ENCODE data around the gene SLC7A4. TPM values are rescaled to one million over a fixed set of nuclear protein-coding genes. Genes with fewer than 3 reads are reported as not detected.

The SLC7A4 gene
- total and polyA plus RNA-seq, 10 of the 15 experiments (the other 5 are each of a cell fraction or from before 2014, with no cell fraction given), result 0.06 to 0.25 (median 0.14) TPM; not detected in 6

- H3K4me3 ChIP-seq, result no peak overlapping the region
- DNase-seq (ENCODE audit: low read depth, low spot score) (peak; percentile 26), ATAC-seq (no peak; the same call in 1 of the 3 replicates), FAIRE-seq (no peak)
- no peaks in the 10 kb centered on the region for H3K36me3 ChIP-seq (ENCODE audit: control insufficient read depth in 2 of 2, insufficient read depth in 2 of 2, low read length in 1 of 2)
- H3K27ac ChIP-seq (ENCODE audit: control insufficient read depth, insufficient read depth), result no peak overlapping the region
- H3K27me3 ChIP-seq (replicated peaks in 1 of 2; ENCODE audit: control insufficient read depth in 2 of 2, insufficient read depth in 2 of 2, low read length in 1 of 2), result no peaks in the 10 kb centered on the region; a peak in 2 of 4 replicates
- no peak overlapping the region for H3K9ac ChIP-seq (ENCODE audit: control insufficient read depth, insufficient read depth, low read length)
- H3K4me1 ChIP-seq (ENCODE audit: control insufficient read depth, insufficient read depth, low read length), result peaks cover 17% of the 10 kb centered on the region
- no peaks in the 10 kb centered on the region for H3K79me2 ChIP-seq (ENCODE audit: control insufficient read depth, insufficient read depth, low read length)
- POLR2A ChIA-PET, result no interaction called here
- 33% methylated on average over 8 of the region's 8 CpGs for WGBS (ENCODE audit: insufficient coverage, insufficient replicate concordance, low lambda C conversion rate, missing lambda C conversion rate)
- no TSS peak for BruUV-seq (replicated peaks)
- RAD21 ChIA-PET (ENCODE audit: unreplicated experiment), result interaction anchor here (1.0 kb wide), 1 partner anchor 166 kb away, joined by 3 read pairs; no protein-coding TSS in a partner anchor
- in situ Hi-C loops (cut with MboI), result no loop called here
- H3K4me2 ChIP-seq (ENCODE audit: control insufficient read depth, insufficient read depth), result no peak overlapping the region; the same call in 1 of the 2 replicates
- SMC1A ChIA-PET (ENCODE audit: uncharacterized antibody, unreplicated experiment), result no interaction called here
- H3K9me3 ChIP-seq (replicated peaks; ENCODE audit: control insufficient read depth, insufficient read depth, low read length), result no peaks in the 10 kb centered on the region
- CTCF ChIA-PET, result no interaction called here
- no peak overlapping the region for H2AFZ ChIP-seq (ENCODE audit: control insufficient read depth, low read depth, low read length)
- intact Hi-C loops (cut with micrococcal nuclease; ENCODE audit: unreplicated experiment), result no loop called here
- no peaks in the 10 kb centered on the region for H4K20me1 ChIP-seq (ENCODE audit: control insufficient read depth, insufficient read depth)
- TF ChIP-seq E2F4 (IDR thresholded peaks at IDR 0.05; ENCODE audit: low read depth, low read length), result no peak
- TF ChIP-seq RCOR1 (conservative IDR thresholded peaks at IDR 0.05; ENCODE audit: low read depth, low read length), result no peak
- no peak for TF ChIP-seq YBX1 (IDR thresholded peaks at IDR 0.05)
- TF ChIP-seq CUX1 (IDR thresholded peaks at IDR 0.05; ENCODE audit: insufficient replicate concordance, low read depth, low read length), result no peak
- TF ChIP-seq BCL11A (IDR thresholded peaks at IDR 0.05; ENCODE audit: low read depth, low read length), result no peak
- TF ChIP-seq ZBTB40 (IDR thresholded peaks at IDR 0.05; ENCODE audit: borderline replicate concordance), result no peak
- TF ChIP-seq POLR2A (IDR thresholded peaks at IDR 0.05; ENCODE audit: low read depth, low read length), result no peak
- no peak for TF ChIP-seq ZBTB4 (CRISPR knock-in tag; IDR thresholded peaks at IDR 0.05)
- no peak for TF ChIP-seq EED (IDR thresholded peaks at IDR 0.05; ENCODE audit: low read depth)
These were observed 19.6 kb upstream of the SLC7A4 start for GRCh38 chr22:21051831-21052400.

Measured in GM12878 (cell line).